HEK293 (cell line): ENCODE data around the gene SQSTM1.
A peak's percentile ranks its signal among the peaks of the same experiment; 100 is the strongest.

Experiments
- GLIS1 ChIP-seq: fragments of 450-650 bp; formaldehyde crosslinking; IDR thresholded peaks from 2 replicates; pipeline ENCODE4 v1.5.1; 2016; ENCODE audit warnings: missing biosample characterization, missing genetic modification characterization
- HIC1 ChIP-seq: fragments of 450-650 bp; formaldehyde crosslinking; IDR thresholded peaks from 2 replicates; pipeline ENCODE4 v1.5.1; 2016; ENCODE audit warnings: missing biosample characterization, missing genetic modification characterization
- HOXD13 ChIP-seq: sonication (generic); formaldehyde crosslinking; IDR thresholded peaks from 2 replicates; pipeline ENCODE4 v1.8.0; 2022; ENCODE audit warnings: missing genetic modification reagents, borderline replicate concordance
- KLF1 ChIP-seq: fragments of 450-650 bp; formaldehyde crosslinking; IDR thresholded peaks from 2 replicates; pipeline ENCODE4 v1.5.1; 2016; ENCODE audit warnings: missing biosample characterization, missing genetic modification characterization
- OVOL3 ChIP-seq: fragments of 450-650 bp; formaldehyde crosslinking; IDR thresholded peaks from 2 replicates; pipeline ENCODE4 v1.5.1; 2016; ENCODE audit warnings: missing biosample characterization, missing genetic modification characterization
- SALL2 ChIP-seq: fragments of 450-650 bp; formaldehyde crosslinking; IDR thresholded peaks from 2 replicates; pipeline ENCODE4 v1.5.0; 2017; ENCODE audit warnings: missing biosample characterization, mild to moderate bottlenecking, missing genetic modification characterization, borderline replicate concordance
- WT1 ChIP-seq: fragments of 450-650 bp; formaldehyde crosslinking; IDR thresholded peaks from 2 replicates; pipeline ENCODE4 v1.5.1; 2016; ENCODE audit warnings: missing biosample characterization, missing genetic modification characterization
- YY1 ChIP-seq: fragments of 450-650 bp; formaldehyde crosslinking; IDR thresholded peaks from 2 replicates; pipeline ENCODE4 v1.5.1; 2018; ENCODE audit warnings: missing biosample characterization, missing genetic modification characterization
- ZBTB1 ChIP-seq: fragments of 450-650 bp; formaldehyde crosslinking; IDR thresholded peaks from 2 replicates; pipeline ENCODE4 v1.5.1; 2016; ENCODE audit warnings: missing biosample characterization, missing genetic modification characterization
- ZNF138 ChIP-seq: fragments of 450-650 bp; formaldehyde crosslinking; IDR thresholded peaks from 2 replicates; pipeline ENCODE4 v1.5.1; 2016; ENCODE audit warnings: missing biosample characterization, missing genetic modification characterization, borderline replicate concordance
- ZNF211 ChIP-seq: fragments of 450-650 bp; formaldehyde crosslinking; IDR thresholded peaks from 2 replicates; pipeline ENCODE4 v1.5.1; 2016; ENCODE audit warnings: low read depth, missing biosample characterization, missing genetic modification characterization
- ZNF248 ChIP-seq: fragments of 450-650 bp; formaldehyde crosslinking; IDR thresholded peaks from 2 replicates; pipeline ENCODE4 v1.5.1; 2017; ENCODE audit warnings: missing biosample characterization, missing genetic modification characterization
- ZNF26 ChIP-seq: fragments of 450-650 bp; formaldehyde crosslinking; IDR thresholded peaks from 2 replicates; pipeline ENCODE4 v1.5.1; 2016; ENCODE audit warnings: missing biosample characterization, missing genetic modification characterization
- ZNF280D ChIP-seq: fragments of 450-650 bp; formaldehyde crosslinking; IDR thresholded peaks from 2 replicates; pipeline ENCODE4 v1.5.1; 2016; ENCODE audit warnings: missing biosample characterization, missing genetic modification characterization
- ZNF394 ChIP-seq: fragments of 450-650 bp; formaldehyde crosslinking; IDR thresholded peaks from 2 replicates; pipeline ENCODE4 v1.5.1; 2016; ENCODE audit warnings: missing biosample characterization, missing genetic modification characterization, mild to moderate bottlenecking, moderate library complexity, borderline replicate concordance
- ZNF513 ChIP-seq: fragments of 450-650 bp; IDR thresholded peaks from 2 replicates; pipeline ENCODE4 v1.5.1; 2018; ENCODE audit warnings: missing biosample characterization, missing genetic modification characterization
- ZNF677 ChIP-seq: fragments of 450-650 bp; IDR thresholded peaks from 2 replicates; pipeline ENCODE4 v1.5.0; 2018; ENCODE audit warnings: missing biosample characterization, mild to moderate bottlenecking, missing genetic modification characterization, moderate library complexity
- ZNF777 ChIP-seq: fragments of 450-650 bp; formaldehyde crosslinking; IDR thresholded peaks from 2 replicates; pipeline ENCODE4 v1.5.1; 2017; ENCODE audit warnings: missing biosample characterization, missing genetic modification characterization, borderline replicate concordance
- ZSCAN16 ChIP-seq: fragments of 450-650 bp; formaldehyde crosslinking; IDR thresholded peaks from 2 replicates; pipeline ENCODE4 v1.5.1; 2016; ENCODE audit warnings: missing biosample characterization, missing genetic modification characterization
- TF ChIP-seq, protein P1 (sequence below): fragments of 450-650 bp; formaldehyde crosslinking; IDR thresholded peaks from 2 replicates; pipeline ENCODE4 v1.5.1; 2016; ENCODE audit warnings: missing biosample characterization, missing genetic modification characterization
- TF ChIP-seq, protein P2 (sequence below): fragments of 450-650 bp; formaldehyde crosslinking; IDR thresholded peaks from 2 replicates; pipeline ENCODE4 v1.5.1; 2017; ENCODE audit warnings: missing biosample characterization, missing genetic modification characterization
- TF ChIP-seq, protein P3 (sequence below): fragments of 450-650 bp; formaldehyde crosslinking; IDR thresholded peaks from 2 replicates; pipeline ENCODE4 v1.5.1; 2017; ENCODE audit warnings: missing biosample characterization, missing genetic modification characterization
- TF ChIP-seq, protein P4 (sequence below): fragments of 450-650 bp; formaldehyde crosslinking; IDR thresholded peaks from 2 replicates; pipeline ENCODE4 v1.5.1; 2016; ENCODE audit warnings: missing biosample characterization, missing genetic modification characterization

The SQSTM1 gene

GRCh38 chr5:179803651-179804554, 16.8 kb upstream of the SQSTM1 start (continued):
- TF ChIP-seq ZNF211 (no peak), HIC1 (tag by site-specific recombination) (peak; percentile 38; the same call in 1 of the 2 replicates), ZNF513 (tag by site-specific recombination) (no peak), ZNF777 (tag by site-specific recombination) (no peak), OVOL3 (tag by site-specific recombination) (no peak), ZBTB1 (tag by site-specific recombination) (no peak), HOXD13 (no peak), ZNF677 (tag by site-specific recombination) (no peak), ZSCAN16 (no peak), WT1 (tag by site-specific recombination) (no peak), ZNF248 (tag by site-specific recombination) (no peak), ZNF26 (tag by site-specific recombination) (no peak), ZNF394 (tag by site-specific recombination) (peak; percentile 86; the same call in 1 of the 2 replicates), ZNF280D (tag by site-specific recombination) (no peak), ZNF138 (tag by site-specific recombination) (no peak), YY1 (no peak), SALL2 (tag by site-specific recombination) (no peak), GLIS1 (tag by site-specific recombination) (peak; percentile 70), KLF1 (tag by site-specific recombination) (no peak)
- TF ChIP-seq, protein P1, sequence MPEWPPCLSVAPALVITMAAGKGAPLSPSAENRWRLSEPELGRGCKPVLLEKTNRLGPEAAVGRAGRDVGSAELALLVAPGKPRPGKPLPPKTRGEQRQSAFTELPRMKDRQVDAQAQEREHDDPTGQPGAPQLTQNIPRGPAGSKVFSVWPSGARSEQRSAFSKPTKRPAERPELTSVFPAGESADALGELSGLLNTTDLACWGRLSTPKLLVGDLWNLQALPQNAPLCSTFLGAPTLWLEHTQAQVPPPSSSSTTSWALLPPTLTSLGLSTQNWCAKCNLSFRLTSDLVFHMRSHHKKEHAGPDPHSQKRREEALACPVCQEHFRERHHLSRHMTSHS (tag by site-specific recombination), result no peak
- TF ChIP-seq, protein P2, sequence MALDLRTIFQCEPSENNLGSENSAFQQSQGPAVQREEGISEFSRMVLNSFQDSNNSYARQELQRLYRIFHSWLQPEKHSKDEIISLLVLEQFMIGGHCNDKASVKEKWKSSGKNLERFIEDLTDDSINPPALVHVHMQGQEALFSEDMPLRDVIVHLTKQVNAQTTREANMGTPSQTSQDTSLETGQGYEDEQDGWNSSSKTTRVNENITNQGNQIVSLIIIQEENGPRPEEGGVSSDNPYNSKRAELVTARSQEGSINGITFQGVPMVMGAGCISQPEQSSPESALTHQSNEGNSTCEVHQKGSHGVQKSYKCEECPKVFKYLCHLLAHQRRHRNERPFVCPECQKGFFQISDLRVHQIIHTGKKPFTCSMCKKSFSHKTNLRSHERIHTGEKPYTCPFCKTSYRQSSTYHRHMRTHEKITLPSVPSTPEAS (tag by site-specific recombination), result no peak
- TF ChIP-seq, protein P3, sequence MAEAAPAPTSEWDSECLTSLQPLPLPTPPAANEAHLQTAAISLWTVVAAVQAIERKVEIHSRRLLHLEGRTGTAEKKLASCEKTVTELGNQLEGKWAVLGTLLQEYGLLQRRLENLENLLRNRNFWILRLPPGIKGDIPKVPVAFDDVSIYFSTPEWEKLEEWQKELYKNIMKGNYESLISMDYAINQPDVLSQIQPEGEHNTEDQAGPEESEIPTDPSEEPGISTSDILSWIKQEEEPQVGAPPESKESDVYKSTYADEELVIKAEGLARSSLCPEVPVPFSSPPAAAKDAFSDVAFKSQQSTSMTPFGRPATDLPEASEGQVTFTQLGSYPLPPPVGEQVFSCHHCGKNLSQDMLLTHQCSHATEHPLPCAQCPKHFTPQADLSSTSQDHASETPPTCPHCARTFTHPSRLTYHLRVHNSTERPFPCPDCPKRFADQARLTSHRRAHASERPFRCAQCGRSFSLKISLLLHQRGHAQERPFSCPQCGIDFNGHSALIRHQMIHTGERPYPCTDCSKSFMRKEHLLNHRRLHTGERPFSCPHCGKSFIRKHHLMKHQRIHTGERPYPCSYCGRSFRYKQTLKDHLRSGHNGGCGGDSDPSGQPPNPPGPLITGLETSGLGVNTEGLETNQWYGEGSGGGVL (tag by site-specific recombination), result peak; percentile 54
- TF ChIP-seq, protein P4, sequence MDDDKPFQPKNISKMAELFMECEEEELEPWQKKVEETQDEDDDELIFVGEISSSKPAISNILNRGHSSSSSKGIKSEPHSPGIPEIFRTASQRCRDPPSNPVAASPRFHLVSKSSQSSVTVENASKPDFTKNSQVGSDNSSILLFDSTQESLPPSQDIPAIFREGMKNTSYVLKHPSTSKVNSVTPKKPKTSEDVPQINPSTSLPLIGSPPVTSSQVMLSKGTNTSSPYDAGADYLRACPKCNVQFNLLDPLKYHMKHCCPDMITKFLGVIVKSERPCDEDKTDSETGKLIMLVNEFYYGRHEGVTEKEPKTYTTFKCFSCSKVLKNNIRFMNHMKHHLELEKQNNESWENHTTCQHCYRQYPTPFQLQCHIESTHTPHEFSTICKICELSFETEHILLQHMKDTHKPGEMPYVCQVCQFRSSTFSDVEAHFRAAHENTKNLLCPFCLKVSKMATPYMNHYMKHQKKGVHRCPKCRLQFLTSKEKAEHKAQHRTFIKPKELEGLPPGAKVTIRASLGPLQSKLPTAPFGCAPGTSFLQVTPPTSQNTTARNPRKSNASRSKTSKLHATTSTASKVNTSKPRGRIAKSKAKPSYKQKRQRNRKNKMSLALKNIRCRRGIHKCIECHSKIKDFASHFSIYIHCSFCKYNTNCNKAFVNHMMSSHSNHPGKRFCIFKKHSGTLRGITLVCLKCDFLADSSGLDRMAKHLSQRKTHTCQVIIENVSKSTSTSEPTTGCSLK, result no peak
